HCT116 (cell line): Measurements from ENCODE around the gene GLDC.

Source experiments
- ATF3 ChIP-seq: IDR thresholded peaks from 2 replicates; pipeline ENCODE4 v1.6.1; 2012
- CEBPB ChIP-seq: IDR thresholded peaks from 2 replicates; pipeline ENCODE4 v1.6.1; 2012; ENCODE audit warnings: low read depth
- CTCF ChIP-seq, 3 experiments: fragments of 200-600 bp in 1 of 3; sonication (generic) in 1 of 3; IDR thresholded peaks in 2 of 3; conservative IDR thresholded peaks in 1 of 3; 2 replicates each; pipeline ENCODE4 v1.5.1; 2012 to 2017; ENCODE audit warnings: low read depth in 2 of 3, low read length in 2 of 3, antibody characterized with exemption in 1 of 3, borderline replicate concordance in 1 of 3, control low read depth in 1 of 3, mild to moderate bottlenecking in 1 of 3, mixed read lengths in 1 of 3, mixed run types in 1 of 3, moderate library complexity in 1 of 3; ENCODE audit not compliant: insufficient read depth in 1 of 3
- EGR1 ChIP-seq: IDR thresholded peaks from 2 replicates; pipeline ENCODE4 v1.6.1; 2012; ENCODE audit warnings: low read depth
- EZH2 ChIP-seq: fragments of 200-600 bp; sonication (generic); IDR thresholded peaks from 2 replicates; pipeline ENCODE4 v1.6.1; 2017; ENCODE audit warnings: antibody characterized with exemption, mixed run types
- FOSL1 ChIP-seq: IDR thresholded peaks from 2 replicates; pipeline ENCODE4 v1.6.1; 2012; ENCODE audit warnings: low read depth
- JUND ChIP-seq: IDR thresholded peaks from 2 replicates; pipeline ENCODE4 v1.6.1; 2012
- MAX ChIP-seq: IDR thresholded peaks from 2 replicates; pipeline ENCODE4 v1.6.1; 2012
- POLR2A ChIP-seq: IDR thresholded peaks from 2 replicates; pipeline ENCODE4 v1.7.0; 2011; ENCODE audit warnings: borderline replicate concordance; ENCODE audit not compliant: insufficient read depth, insufficient read length; ENCODE audit errors: extremely low read depth
- POLR2AphosphoS5 ChIP-seq: IDR thresholded peaks from 2 replicates; pipeline ENCODE4 v1.6.1; 2011; ENCODE audit warnings: mild to moderate bottlenecking, low read depth, low read length, moderate library complexity
- REST ChIP-seq: IDR thresholded peaks from 2 replicates; pipeline ENCODE4 v1.6.1; 2012; ENCODE audit warnings: low read depth
- SP1 ChIP-seq: IDR thresholded peaks from 2 replicates; pipeline ENCODE4 v1.6.1; 2012; ENCODE audit warnings: low read depth
- ZNF274 ChIP-seq: fragments of 200-500 bp; sonication (Bioruptor generic); IDR thresholded peaks from 2 replicates; pipeline ENCODE4 v1.6.1; 2014; ENCODE audit warnings: mild to moderate bottlenecking, low read depth, low read length, inconsistent platforms

GRCh38 chr9:6488395-6488794 is 157.1 kb downstream of the GLDC start:
- TF ChIP-seq CTCF (IDR thresholded peaks at IDR 0.05 in 2 of 3, conservative IDR thresholded peaks at IDR 0.05 in 1 of 3; ENCODE audit: borderline replicate concordance in 1 of 3, insufficient read depth in 1 of 3, low read depth in 2 of 3, low read length in 2 of 3) (0 out of 6 replicates have a peak, but pooled peaks of 2 of the 3 experiments have one; percentile 13 to 14), POLR2A (no peak), POLR2AphosphoS5 (no peak), CEBPB (no peak), EGR1 (no peak), SP1 (no peak), ZNF274 (no peak), FOSL1 (no peak), REST (no peak), ATF3 (no peak), MAX (no peak), EZH2 (no peak), JUND (no peak)
